HCT116 (cell line): Measurements from ENCODE around the gene CHST3. TPM values are rescaled to one million over a fixed set of nuclear protein-coding genes. Genes with fewer than 3 reads are reported as not detected.

Experiments
- ATAC-seq: fragments of 200-7000 bp; cut with Tn5 transposase; 2 replicates; pipeline ENCODE4 v1.9.1; 2020; ENCODE audit warnings: mild to moderate bottlenecking, moderate library complexity
- BruUV-seq: library from RNA; stranded (reverse); fragments of 400-500 nt; replicated peaks from 2 replicates; lab custom pipeline; 2021; lab: Mats Ljungman, UMichigan
- CTCF ChIA-PET: fragments of 300-600 bp; sonication (Branson Sonifier 250); formaldehyde crosslinking; loops from one replicate; lab custom pipeline; 2021; ENCODE audit warnings: antibody characterized with exemption; lab: Charles Lee
- POLR2A ChIA-PET: fragments of 300-600, 350-600 bp; sonication (Branson Sonifier 250); formaldehyde crosslinking; loops from one replicate; lab custom pipeline; 2021; ENCODE audit warnings: antibody characterized with exemption; lab: Charles Lee
- RAD21 ChIA-PET, 2 experiments: fragments of 300-600 bp; sonication (Branson Sonifier 250); formaldehyde crosslinking; loops; one replicate each; lab custom pipeline; 2023; ENCODE audit warnings: low total read pairs in 2 of 2; ENCODE audit not compliant: uncharacterized antibody in 2 of 2, unreplicated experiment in 2 of 2, low non-redundant PET in 1 of 2; lab: Charles Lee
- DNase-seq: peaks from one replicate; pipeline ENCODE4 v3.0.0-alpha.2; 2010; ENCODE audit warnings: low read depth, low spot score
- H2AFZ ChIP-seq: fragments of 200-600 bp; shearing (Covaris generic), sonication (generic); 2 replicates; pipeline ENCODE4 v1.6.1; 2017; ENCODE audit warnings: low read depth, mixed run types, mixed read lengths, antibody characterized with exemption, low read length; ENCODE audit not compliant: poor library complexity, severe bottlenecking
- H3K27ac ChIP-seq: 2 replicates; pipeline ENCODE4 v1.5.1; 2012; ENCODE audit warnings: low read depth, low read length
- H3K27me3 ChIP-seq: fragments of 200-600 bp; sonication (generic); 2 replicates; pipeline ENCODE4 v1.6.1; 2016; ENCODE audit warnings: mixed run types, low read length, mixed read lengths; ENCODE audit not compliant: insufficient read depth
- H3K36me3 ChIP-seq, 2 experiments: fragments of 200-500 bp in 1 of 2; fragments of 200-600 bp in 1 of 2; sonication (Bioruptor generic) in 1 of 2; sonication (generic) in 1 of 2; 2 replicates each; pipeline versions ENCODE4 v1.5.1 to v1.6.1; 2014 to 2016; ENCODE audit warnings: low read length in 2 of 2, inconsistent platforms in 1 of 2, mixed read lengths in 1 of 2, mixed run types in 1 of 2; ENCODE audit not compliant: insufficient read depth in 2 of 2, control insufficient read depth in 1 of 2
- H3K4me1 ChIP-seq, 2 experiments: fragments of 200-600 bp in 1 of 2; sonication (generic) in 1 of 2; 2 replicates each; pipeline versions ENCODE4 v1.5.1 to v1.6.1; 2012 to 2017; ENCODE audit warnings: low read length in 2 of 2, inconsistent platforms in 1 of 2, mild to moderate bottlenecking in 1 of 2, mixed read lengths in 1 of 2, mixed run types in 1 of 2, moderate library complexity in 1 of 2; ENCODE audit not compliant: insufficient read depth in 2 of 2, control insufficient read depth in 1 of 2
- H3K4me2 ChIP-seq: fragments of 200-600 bp; sonication (generic); 2 replicates; pipeline ENCODE4 v1.6.1; 2017; ENCODE audit warnings: mixed run types, low read length, mixed read lengths
- H3K4me3 ChIP-seq, 2 experiments: fragments of 200-600 bp in 1 of 2; sonication (generic) in 1 of 2; replicated peaks in 1 of 2; 2 replicates each; pipeline ENCODE4 v1.5.1; 2011 to 2016; ENCODE audit warnings: low read length in 2 of 2, control low read depth in 1 of 2, low read depth in 1 of 2, mild to moderate bottlenecking in 1 of 2, mixed read lengths in 1 of 2, mixed run types in 1 of 2
- H3K79me2 ChIP-seq: fragments of 200-600 bp; sonication (generic); 2 replicates; pipeline ENCODE4 v1.6.1; 2017; ENCODE audit warnings: mild to moderate bottlenecking, mixed run types, low read length, moderate library complexity, mixed read lengths; ENCODE audit not compliant: insufficient read depth
- H3K9ac ChIP-seq: fragments of 200-600 bp; sonication (generic); 2 replicates; pipeline ENCODE4 v1.6.1; 2016; ENCODE audit warnings: low read length, mixed read lengths
- H3K9me2 ChIP-seq: fragments of 200-600 bp; sonication (generic), shearing (Covaris generic); 2 replicates; pipeline ENCODE4 v1.6.1; 2017; ENCODE audit warnings: mixed run types, mild to moderate bottlenecking, moderate library complexity; ENCODE audit not compliant: insufficient read depth
- H3K9me3 ChIP-seq, 2 experiments: fragments of 200-500 bp in 1 of 2; fragments of 200-600 bp in 1 of 2; sonication (Bioruptor generic) in 1 of 2; sonication (generic) in 1 of 2; 2 replicates each; pipeline ENCODE4 v1.6.1; 2014 to 2017; ENCODE audit warnings: low read length in 2 of 2, mixed read lengths in 2 of 2, inconsistent platforms in 1 of 2, low read depth in 1 of 2, mild to moderate bottlenecking in 1 of 2, mixed run types in 1 of 2, moderate library complexity in 1 of 2; ENCODE audit not compliant: control insufficient read depth in 1 of 2, insufficient read depth in 1 of 2
- H4K20me1 ChIP-seq: fragments of 200-600 bp; sonication (generic), shearing (Covaris generic); 2 replicates; pipeline ENCODE4 v1.6.1; 2017; ENCODE audit warnings: mixed run types, mild to moderate bottlenecking, moderate library complexity; ENCODE audit not compliant: insufficient read depth
- ATF3 ChIP-seq: IDR thresholded peaks from 2 replicates; pipeline ENCODE4 v1.6.1; 2012
- CTCF ChIP-seq, 3 experiments: fragments of 200-600 bp in 1 of 3; sonication (generic) in 1 of 3; IDR thresholded peaks in 2 of 3; conservative IDR thresholded peaks in 1 of 3; 2 replicates each; pipeline ENCODE4 v1.5.1; 2012 to 2017; ENCODE audit warnings: low read depth in 2 of 3, low read length in 2 of 3, antibody characterized with exemption in 1 of 3, borderline replicate concordance in 1 of 3, control low read depth in 1 of 3, mild to moderate bottlenecking in 1 of 3, mixed read lengths in 1 of 3, mixed run types in 1 of 3, moderate library complexity in 1 of 3; ENCODE audit not compliant: insufficient read depth in 1 of 3
- EGR1 ChIP-seq: IDR thresholded peaks from 2 replicates; pipeline ENCODE4 v1.6.1; 2012; ENCODE audit warnings: low read depth
- ELF1 ChIP-seq: IDR thresholded peaks from 2 replicates; pipeline ENCODE4 v1.6.1; 2012; ENCODE audit warnings: low read depth, borderline replicate concordance
- EZH2 ChIP-seq: fragments of 200-600 bp; sonication (generic); IDR thresholded peaks from 2 replicates; pipeline ENCODE4 v1.6.1; 2017; ENCODE audit warnings: antibody characterized with exemption, mixed run types
- JUND ChIP-seq: IDR thresholded peaks from 2 replicates; pipeline ENCODE4 v1.6.1; 2012
- MAX ChIP-seq: IDR thresholded peaks from 2 replicates; pipeline ENCODE4 v1.6.1; 2012
- POLR2A ChIP-seq: IDR thresholded peaks from 2 replicates; pipeline ENCODE4 v1.7.0; 2011; ENCODE audit warnings: borderline replicate concordance; ENCODE audit not compliant: insufficient read depth, insufficient read length; ENCODE audit errors: extremely low read depth
- POLR2AphosphoS5 ChIP-seq: IDR thresholded peaks from 2 replicates; pipeline ENCODE4 v1.6.1; 2011; ENCODE audit warnings: mild to moderate bottlenecking, low read depth, low read length, moderate library complexity
- RAD21 ChIP-seq: IDR thresholded peaks from 2 replicates; pipeline ENCODE4 v1.6.1; 2012; ENCODE audit warnings: low read depth, mild to moderate bottlenecking
- SP1 ChIP-seq: IDR thresholded peaks from 2 replicates; pipeline ENCODE4 v1.6.1; 2012; ENCODE audit warnings: low read depth
- SRF ChIP-seq: IDR thresholded peaks from 2 replicates; pipeline ENCODE4 v1.6.1; 2012; ENCODE audit warnings: low read depth
- TCF7L2 ChIP-seq: IDR thresholded peaks from 2 replicates; pipeline ENCODE4 v1.7.0; 2011; ENCODE audit warnings: borderline replicate concordance, inconsistent platforms; ENCODE audit not compliant: insufficient read depth, insufficient read length; ENCODE audit errors: extremely low read depth
- YY1 ChIP-seq: IDR thresholded peaks from 2 replicates; pipeline ENCODE4 v1.6.1; 2011; ENCODE audit warnings: low read length, low read depth, moderate library complexity, mild to moderate bottlenecking; ENCODE audit not compliant: insufficient replicate concordance; ENCODE audit errors: extremely low read depth
- ZBTB33 ChIP-seq: IDR thresholded peaks from 2 replicates; pipeline ENCODE4 v1.6.1; 2011; ENCODE audit warnings: mild to moderate bottlenecking, low read length, moderate library complexity; ENCODE audit not compliant: insufficient replicate concordance; ENCODE audit errors: extremely low read depth
- ZFX ChIP-seq: fragments of 450-650 bp; IDR thresholded peaks from 2 replicates; pipeline ENCODE4 v1.6.1; 2017
- ZNF274 ChIP-seq: fragments of 200-500 bp; sonication (Bioruptor generic); IDR thresholded peaks from 2 replicates; pipeline ENCODE4 v1.6.1; 2014; ENCODE audit warnings: mild to moderate bottlenecking, low read depth, low read length, inconsistent platforms
- intact Hi-C: fragments of 100-400 bp; cut with micrococcal nuclease; formaldehyde crosslinking; loops from 2 replicates; pipeline ENCODE4 v1.10.0; 2022
- total RNA-seq: library from RNA; stranded (reverse); gene quantifications from one replicate; pipeline ENCODE4 v1.2.1, GENCODE V29; 2021; ENCODE audit not compliant: unreplicated experiment

Gene CHST3
- total RNA-seq, 1 experiment from 2014 or later: 10.6 TPM

- TF ChIP-seq TCF7L2: no peak
- TF ChIP-seq MAX: no peak
These were observed 16.2 kb downstream of the CHST3 start (continued) for GRCh38 chr10:71980181-71981014.

- no peak for ATAC-seq
- ChIA-PET POLR2A (no interaction called here), CTCF (no interaction called here), RAD21 (interaction anchor here in 1 of 2 experiments (0.5 kb wide), 1 partner anchor 83 kb away, joined by 3 read pairs; no protein-coding TSS in a partner anchor)
- H3K4me2 ChIP-seq: no peak overlapping the region
- no peaks in the 10 kb centered on the region for H3K9me3 ChIP-seq
- H3K9ac ChIP-seq: no peak overlapping the region
- H3K4me1 ChIP-seq: peaks cover 10 to 12% of the 10 kb centered on the region in 2 experiments
- H3K27me3 ChIP-seq: no peaks in the 10 kb centered on the region
- intact Hi-C loops: no loop called here
- no peak overlapping the region for H3K4me3 ChIP-seq
- H4K20me1 ChIP-seq: no peaks in the 10 kb centered on the region
- no peak overlapping the region for H3K27ac ChIP-seq
- H3K79me2 ChIP-seq: peaks cover 53% of the 10 kb centered on the region
- no peak for DNase-seq
- no peak overlapping the region for H2AFZ ChIP-seq
- BruUV-seq: no TSS peak
- H3K36me3 ChIP-seq: no peaks in the 10 kb centered on the region
- no peaks in the 10 kb centered on the region for H3K9me2 ChIP-seq
- TF ChIP-seq ZFX (no peak), JUND (no peak), RAD21 (no peak), TCF7L2 (no peak), SP1 (no peak), POLR2A (no peak), EZH2 (no peak), EGR1 (no peak), ATF3 (no peak), CTCF (IDR thresholded peaks at IDR 0.05 in 2 of 3, conservative IDR thresholded peaks at IDR 0.05 in 1 of 3; ENCODE audit: borderline replicate concordance in 1 of 3, insufficient read depth in 1 of 3, low read depth in 2 of 3, low read length in 2 of 3) (no peak), ZBTB33 (no peak), ZNF274 (no peak), SRF (no peak), YY1 (no peak), ELF1 (no peak), POLR2AphosphoS5 (no peak)
These were observed 17.1 kb downstream of the CHST3 start for GRCh38 chr10:71981015-71981875.
